SJSA1 (cell line): Measurements from ENCODE around the gene FXR2. TPM values are rescaled to one million over a fixed set of nuclear protein-coding genes. Genes with fewer than 3 reads are reported as not detected.
A peak's percentile ranks its signal among the peaks of the same experiment; 100 is the strongest.

ENCODE experiments used
- DNase-seq, 2 experiments: peaks; one replicate each; pipeline ENCODE4 v3.0.0-alpha.2; 2015 to 2020; ENCODE audit warnings: low spot score in 2 of 2, low read depth in 1 of 2
- H3K27ac ChIP-seq: fragments of 250-450 bp; sonication (Bioruptor Pico); 2 replicates; pipeline ENCODE4 v1.5.1; 2020; ENCODE audit warnings: mild to moderate bottlenecking, moderate library complexity
- H3K27me3 ChIP-seq: fragments of 250-450 bp; sonication (Bioruptor Pico); replicated peaks from 2 replicates; pipeline ENCODE4 v1.5.1; 2020; ENCODE audit warnings: mild to moderate bottlenecking, moderate library complexity
- H3K36me3 ChIP-seq: fragments of 250-450 bp; sonication (Bioruptor Pico); 2 replicates; pipeline ENCODE4 v1.5.1; 2020; ENCODE audit warnings: mild to moderate bottlenecking
- H3K4me1 ChIP-seq: fragments of 250-450 bp; sonication (Bioruptor Pico); replicated peaks from 2 replicates; pipeline ENCODE4 v1.6.1; 2021; ENCODE audit warnings: mild to moderate bottlenecking
- H3K4me3 ChIP-seq: fragments of 250-450 bp; sonication (Bioruptor Pico); 2 replicates; pipeline ENCODE4 v1.5.1; 2020; ENCODE audit warnings: mild to moderate bottlenecking
- H3K9me3 ChIP-seq: fragments of 250-450 bp; sonication (Bioruptor Pico); replicated peaks from 2 replicates; pipeline ENCODE4 v1.5.1; 2020; ENCODE audit warnings: mild to moderate bottlenecking
- total RNA-seq: library from RNA; depleted of rRNA; stranded (reverse); fragments of >200 nt; shearing (Covaris generic); gene quantifications from 2 replicates; pipeline ENCODE4 v1.2.3, GENCODE V29; 2014

FXR2 gene
- total RNA-seq, 1 experiment from 2014 or later: 49.5 TPM

GRCh38 chr17:7589204-7589868 lies 25.4 kb downstream of the FXR2 start:
- Histone ChIP-seq H3K9me3 (no peaks in the 10 kb centered on the region), H3K4me1 (peaks cover 19% of the 10 kb centered on the region), H3K4me3 (no peak overlapping the region), H3K27ac (no peak overlapping the region), H3K36me3 (peaks cover 76% of the 10 kb centered on the region), H3K27me3 (no peaks in the 10 kb centered on the region)
- no peak for DNase-seq

- Histone ChIP-seq H3K9me3 (no peaks in the 10 kb centered on the region), H3K27me3 (no peaks in the 10 kb centered on the region), H3K4me1 (peaks cover 19% of the 10 kb centered on the region), H3K36me3 (peaks cover 69% of the 10 kb centered on the region), H3K4me3 (no peak overlapping the region), H3K27ac (no peak overlapping the region)
- no peak for DNase-seq
Measured at GRCh38 chr17:7588553-7589203, 26.0 kb downstream of the FXR2 start.

DNA sequence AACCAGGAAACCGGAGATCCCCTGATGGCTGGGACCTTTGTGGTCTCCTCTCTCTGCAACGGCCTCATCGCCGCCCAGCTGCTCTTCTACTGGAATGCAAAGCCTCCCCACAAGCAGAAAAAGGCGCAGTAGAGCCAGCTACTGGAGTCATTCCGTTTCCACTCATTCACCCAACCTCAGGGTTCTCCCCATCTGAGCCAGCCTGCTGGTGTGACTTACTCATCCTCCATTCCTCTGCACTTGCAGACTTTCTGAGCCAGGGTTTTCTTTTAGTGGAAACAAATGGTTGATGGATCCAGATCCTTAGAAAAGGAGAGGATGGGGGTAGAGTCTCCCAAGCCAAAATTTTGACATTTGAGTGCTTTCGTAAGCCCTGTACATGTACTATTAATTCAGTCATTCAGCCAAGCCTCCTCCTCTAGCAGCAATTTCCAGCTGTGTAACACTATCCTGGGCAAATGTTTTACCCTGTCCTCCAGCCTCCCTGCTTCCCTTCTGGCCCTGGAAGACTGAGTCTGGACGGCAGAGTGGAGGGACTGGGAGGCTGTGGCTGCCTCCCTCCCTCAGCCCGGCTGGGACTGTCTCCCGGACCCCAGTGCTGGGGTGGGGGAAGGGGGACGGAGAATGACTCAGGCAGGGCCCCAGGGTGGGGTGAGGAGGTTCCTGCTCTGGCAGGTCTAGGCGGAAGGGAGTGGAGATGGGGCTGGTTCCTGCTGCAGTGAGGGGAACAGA lies 27.1 kb downstream of the FXR2 start:
- Histone ChIP-seq H3K27ac (no peak overlapping the region), H3K9me3 (no peaks in the 10 kb centered on the region), H3K27me3 (no peaks in the 10 kb centered on the region), H3K4me3 (no peak overlapping the region), H3K36me3 (peaks cover 65% of the 10 kb centered on the region), H3K4me1 (peaks cover 28% of the 10 kb centered on the region)
- DNase-seq: no peak

DNA sequence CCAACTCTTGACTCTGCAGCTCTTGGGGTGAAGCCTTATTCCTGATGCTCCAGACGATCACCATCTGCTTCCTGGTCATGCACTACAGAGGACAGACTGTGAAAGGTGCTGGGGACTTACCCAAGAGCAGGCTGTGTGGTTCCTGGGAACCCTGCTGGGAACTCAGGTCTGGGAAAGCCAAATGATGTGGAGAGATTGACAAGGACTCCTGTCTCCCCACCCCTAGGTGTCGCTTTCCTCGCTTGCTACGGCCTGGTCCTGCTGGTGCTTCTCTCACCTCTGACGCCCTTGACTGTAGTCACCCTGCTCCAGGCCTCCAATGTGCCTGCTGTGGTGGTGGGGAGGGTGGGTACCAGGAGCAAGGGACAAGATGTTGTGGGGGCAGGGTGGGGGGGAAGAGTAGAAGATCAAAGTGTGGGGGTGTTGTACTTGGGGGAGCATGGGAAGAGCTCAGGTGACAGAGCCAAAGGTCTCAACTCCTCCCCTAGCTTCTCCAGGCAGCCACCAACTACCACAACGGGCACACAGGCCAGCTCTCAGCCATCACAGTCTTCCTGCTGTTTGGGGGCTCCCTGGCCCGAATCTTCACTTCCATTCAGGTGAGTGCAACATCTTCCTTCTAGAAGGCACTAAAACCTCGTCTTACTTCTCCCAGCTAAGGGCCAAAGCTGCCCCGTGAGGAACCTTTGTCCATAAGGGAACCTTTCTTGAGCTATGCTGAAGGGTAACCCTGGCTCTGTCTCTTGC lies 27.9 kb downstream of the FXR2 start:
- DNase-seq: no peak
- peaks cover 64% of the 10 kb centered on the region for H3K36me3 ChIP-seq
- H3K27ac ChIP-seq: no peak overlapping the region
- H3K4me1 ChIP-seq: peaks cover 30% of the 10 kb centered on the region
- H3K4me3 ChIP-seq: no peak overlapping the region
- H3K27me3 ChIP-seq: no peaks in the 10 kb centered on the region
- no peaks in the 10 kb centered on the region for H3K9me3 ChIP-seq

DNA sequence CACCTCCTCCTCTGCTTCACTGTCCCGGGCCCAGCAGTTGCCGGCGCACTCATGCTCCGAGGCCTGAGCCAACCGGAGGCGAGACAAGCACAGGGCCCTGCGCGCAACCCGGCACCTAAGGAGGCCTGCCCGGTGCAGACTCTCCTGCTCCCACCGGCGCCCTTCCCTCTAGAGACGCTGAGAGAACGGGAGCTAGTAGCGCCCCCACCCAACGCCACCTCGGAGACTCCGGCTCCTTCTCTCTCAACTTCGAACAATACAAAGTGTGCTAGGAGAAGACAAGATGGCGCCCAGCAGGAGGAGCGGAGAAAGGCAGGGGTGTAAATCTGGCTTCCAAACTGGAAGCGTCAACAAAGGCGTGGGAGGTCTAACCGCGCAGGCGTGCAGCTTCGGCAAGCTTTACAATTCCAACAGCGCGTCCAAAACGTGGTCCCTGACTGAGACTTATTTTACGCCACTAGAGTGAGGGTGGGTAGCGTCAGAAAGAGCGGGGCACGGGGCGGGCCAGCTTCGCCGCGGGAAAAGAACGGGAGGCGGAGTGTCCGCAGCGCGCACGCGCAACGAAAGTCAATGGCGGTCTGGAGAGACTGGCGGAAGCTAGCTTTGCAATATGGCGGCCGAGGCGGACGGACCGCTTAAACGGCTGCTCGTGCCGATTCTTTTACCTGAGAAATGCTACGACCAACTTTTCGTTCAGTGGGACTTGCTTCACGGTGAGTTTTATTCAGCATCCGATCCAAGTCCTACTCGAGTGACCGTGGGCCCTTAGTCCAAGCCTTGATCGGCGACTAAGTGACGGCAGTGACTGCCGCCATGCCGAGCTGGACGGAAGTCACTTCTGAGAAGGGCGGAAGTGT lies 31.2 kb downstream of the FXR2 start, which contains the start of gene MPDU1:
MPDU1 (plus strand) TSS at position 600 of the 857 bp plus-strand sequence; CDS start at position 611, 11 bp downstream.
- Histone ChIP-seq H3K4me3 (peak within 1 kb of the TSS; percentile 60), H3K27me3 (no peaks in the 10 kb centered on the region), H3K36me3 (peaks cover 57% of the 10 kb centered on the region), H3K27ac (peak within 1 kb of the TSS; percentile 98), H3K9me3 (no peaks in the 10 kb centered on the region), H3K4me1 (peaks cover 33% of the 10 kb centered on the region)
- peak; percentile 97 to 98 for DNase-seq

DNA sequence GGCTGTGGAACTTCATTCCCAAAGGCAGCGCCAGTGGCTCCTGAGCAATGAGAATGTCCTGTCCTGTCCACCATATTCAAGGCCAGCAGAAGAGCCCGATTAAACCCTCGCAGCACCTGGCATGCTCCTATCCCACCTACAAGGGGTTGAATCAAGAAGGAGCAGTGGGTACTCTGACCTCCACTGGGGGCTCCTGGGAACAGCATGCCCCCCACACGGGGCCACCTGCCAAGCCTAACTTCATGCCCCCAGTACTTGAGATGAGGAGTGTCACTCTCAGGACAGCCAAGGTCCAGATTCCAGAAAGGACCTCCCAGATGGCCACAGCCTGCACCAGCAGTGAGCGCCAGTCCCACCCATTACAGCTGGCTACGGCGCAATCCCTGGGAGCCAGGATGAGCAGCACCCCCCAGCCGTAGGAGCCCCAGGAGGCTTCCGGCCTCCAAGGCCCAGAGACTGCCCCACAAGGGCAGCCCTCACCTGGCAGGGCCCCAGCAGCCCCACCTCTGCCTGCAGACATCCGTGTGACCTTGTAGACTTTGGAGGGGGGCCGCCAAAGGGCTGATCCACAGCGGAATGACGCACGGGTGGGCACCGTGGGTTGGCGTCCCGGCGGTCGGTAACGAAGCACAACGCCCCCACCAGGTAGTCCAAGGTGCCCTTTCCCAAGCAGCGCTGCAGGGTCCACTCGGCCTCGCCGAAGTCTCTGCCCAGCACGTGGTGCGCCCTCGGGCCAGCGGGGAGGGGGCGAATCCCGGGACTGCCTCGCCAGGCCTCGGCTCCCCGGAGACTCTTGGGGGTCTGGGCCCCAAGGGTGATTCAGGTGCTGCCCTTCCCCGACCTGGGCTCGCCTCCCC lies 32.1 kb downstream of the FXR2 start:
- H3K4me3 ChIP-seq: peak overlapping the region; percentile 60; the same call in 1 of the 2 replicates
- H3K4me1 ChIP-seq: peaks cover 33% of the 10 kb centered on the region
- no peaks in the 10 kb centered on the region for H3K9me3 ChIP-seq

DNA sequence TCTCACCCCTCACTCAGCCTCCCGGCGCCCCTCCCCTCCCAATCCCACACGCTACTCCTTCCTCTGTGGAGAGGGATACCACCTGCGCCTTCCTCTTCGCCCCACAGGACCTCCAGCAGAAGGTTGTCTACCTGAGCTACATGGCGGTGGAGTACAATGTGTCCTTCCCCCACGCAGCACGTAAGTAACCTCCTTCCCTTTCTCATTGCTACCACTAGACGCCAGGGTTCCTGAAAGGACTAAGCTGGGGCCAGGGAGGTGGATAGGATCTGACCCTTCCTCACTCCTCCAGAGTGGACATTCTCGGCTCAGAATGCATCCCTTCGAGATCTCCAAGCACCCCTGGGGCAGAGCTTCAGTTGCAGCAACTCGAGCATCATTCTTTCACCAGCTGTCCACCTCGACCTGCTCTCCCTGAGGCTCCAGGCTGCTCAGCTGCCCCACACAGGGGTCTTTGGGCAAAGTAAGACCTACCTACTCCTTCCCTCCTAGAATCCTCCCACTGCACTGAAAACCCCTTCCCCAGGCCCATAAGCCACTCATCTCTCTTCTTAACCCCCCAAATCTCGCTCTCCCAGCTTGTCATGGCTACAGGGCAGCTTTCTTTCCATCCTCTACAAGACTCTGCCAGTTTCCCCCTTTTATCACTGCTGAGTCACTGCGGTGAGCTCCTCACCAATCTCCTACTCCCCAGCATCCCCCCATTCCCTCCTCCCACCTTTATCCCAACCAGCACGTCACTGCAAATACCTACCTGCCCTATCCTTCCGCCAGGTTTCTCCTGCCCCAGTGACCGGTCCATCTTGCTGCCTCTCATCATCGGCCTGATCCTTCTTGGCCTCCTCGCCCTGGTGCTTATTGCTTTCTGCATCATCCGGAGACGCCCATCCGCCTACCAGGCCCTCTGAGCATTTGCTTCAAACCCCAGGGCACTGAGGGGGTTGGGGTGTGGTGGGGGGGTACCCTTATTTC lies 33.8 kb downstream of the FXR2 start:
- no peak for DNase-seq
- peaks cover 68% of the 10 kb centered on the region for H3K36me3 ChIP-seq
- H3K27me3 ChIP-seq: no peaks in the 10 kb centered on the region
- H3K9me3 ChIP-seq: no peaks in the 10 kb centered on the region
- H3K4me3 ChIP-seq: no peak overlapping the region
- H3K4me1 ChIP-seq: peaks cover 33% of the 10 kb centered on the region
- no peak overlapping the region for H3K27ac ChIP-seq

More for the DNA sequence above, 32.1 kb downstream of the FXR2 start:
- no peak for DNase-seq
- H3K27me3 ChIP-seq: no peaks in the 10 kb centered on the region
- peak overlapping the region; percentile 98 for H3K27ac ChIP-seq
- H3K36me3 ChIP-seq: peaks cover 60% of the 10 kb centered on the region

- DNase-seq: no peak
- peaks cover 38% of the 10 kb centered on the region for H3K4me1 ChIP-seq
- H3K36me3 ChIP-seq: peaks cover 72% of the 10 kb centered on the region
- no peaks in the 10 kb centered on the region for H3K9me3 ChIP-seq
- H3K27me3 ChIP-seq: no peaks in the 10 kb centered on the region
- H3K27ac ChIP-seq: peak overlapping the region; percentile 18
- H3K4me3 ChIP-seq: no peak overlapping the region
Measured at GRCh38 chr17:7579834-7580603, 34.7 kb downstream of the FXR2 start.

- Histone ChIP-seq H3K9me3 (no peaks in the 10 kb centered on the region), H3K27ac (peak within 1 kb of the TSS; percentile 18), H3K36me3 (peaks cover 80% of the 10 kb centered on the region), H3K4me3 (no peak within 1 kb of the TSS), H3K27me3 (no peaks in the 10 kb centered on the region), H3K4me1 (peaks cover 38% of the 10 kb centered on the region)
- DNase-seq: peak; percentile 73 to 75
Measured at GRCh38 chr17:7579001-7579833, 35.5 kb downstream of the FXR2 start, which contains the start of gene CD68. Gene CD68, plus strand, starts transcription at chr17:7579638. Its CDS starts 40 bp downstream, at chr17:7579678.
